Loucy (cell line): ENCODE results near the gene SLC38A10.

Source experiments
- H2AFZ ChIP-seq: fragments of 200-600 bp; sonication (generic); 2 replicates; pipeline ENCODE4 v1.6.0; 2016; ENCODE audit warnings: antibody characterized with exemption, mild to moderate bottlenecking, low read length, moderate library complexity
- H3F3A ChIP-seq: fragments of 200-600 bp; 2 replicates; pipeline ENCODE4 v1.6.0; 2016; ENCODE audit warnings: antibody characterized with exemption, low read depth, mild to moderate bottlenecking
- H3K27me3 ChIP-seq: fragments of 200-600 bp; sonication (generic); 2 replicates; pipeline ENCODE4 v1.6.1; 2014; ENCODE audit warnings: low read length, mild to moderate bottlenecking; ENCODE audit not compliant: insufficient read depth, poor library complexity, severe bottlenecking
- H3K36me3 ChIP-seq: fragments of 200-600 bp; sonication (generic); 2 replicates; pipeline ENCODE4 v1.6.1; 2016; ENCODE audit warnings: low read length; ENCODE audit not compliant: insufficient read depth
- H3K4me1 ChIP-seq: fragments of 200-600 bp; sonication (generic); 2 replicates; pipeline ENCODE4 v1.5.1; 2014; ENCODE audit warnings: low read length, mild to moderate bottlenecking; ENCODE audit not compliant: insufficient read depth, poor library complexity, severe bottlenecking
- H3K4me2 ChIP-seq: fragments of 200-600 bp; sonication (generic); 2 replicates; pipeline ENCODE4 v1.6.0; 2014; ENCODE audit warnings: antibody characterized with exemption, low read length, low read depth, mild to moderate bottlenecking; ENCODE audit not compliant: poor library complexity, severe bottlenecking
- H3K4me3 ChIP-seq: fragments of 200-600 bp; sonication (generic); 2 replicates; pipeline ENCODE4 v1.5.1; 2014; ENCODE audit warnings: low read length, mild to moderate bottlenecking, mixed read lengths; ENCODE audit not compliant: poor library complexity, severe bottlenecking
- H3K79me2 ChIP-seq: fragments of 200-600 bp; sonication (generic); 2 replicates; pipeline ENCODE4 v1.6.1; 2014; ENCODE audit warnings: low read length; ENCODE audit not compliant: insufficient read depth
- H3K9ac ChIP-seq: fragments of 200-600 bp; sonication (generic); 2 replicates; pipeline ENCODE4 v1.6.0; 2014; ENCODE audit warnings: mild to moderate bottlenecking, low read depth, low read length, moderate library complexity; ENCODE audit not compliant: poor library complexity, severe bottlenecking
- H3K9me2 ChIP-seq: fragments of 200-600 bp; sonication (generic); replicated peaks from 2 replicates; pipeline ENCODE4 v1.6.1; 2016; ENCODE audit warnings: low read depth, low read length, mixed read lengths
- H3K9me3 ChIP-seq: fragments of 200-600 bp; sonication (generic); 2 replicates; pipeline ENCODE4 v1.6.1; 2014; ENCODE audit warnings: mild to moderate bottlenecking, antibody characterized with exemption, low read length, low read depth; ENCODE audit not compliant: insufficient read depth
- H4K20me1 ChIP-seq: fragments of 200-600 bp; sonication (generic); 2 replicates; pipeline ENCODE4 v1.6.0; 2014; ENCODE audit warnings: antibody characterized with exemption, low read length, mild to moderate bottlenecking; ENCODE audit not compliant: insufficient read depth, poor library complexity, severe bottlenecking
- EZH2phosphoT487 ChIP-seq: fragments of 200-600 bp; IDR thresholded peaks from 2 replicates; pipeline ENCODE4 v1.6.1; 2018; ENCODE audit warnings: antibody characterized with exemption, mild to moderate bottlenecking, moderate library complexity, borderline replicate concordance
- TF ChIP-seq, protein P1 (sequence below): fragments of 200-600 bp; sonication (generic); conservative IDR thresholded peaks from 2 replicates; pipeline ENCODE4 v1.5.1; 2014; ENCODE audit warnings: mild to moderate bottlenecking, antibody characterized with exemption, low read length

The SLC38A10 gene

GRCh38 chr17:81245024-81245664 is 50.0 kb downstream of the SLC38A10 start:
- peaks cover 18% of the 10 kb centered on the region for H3K79me2 ChIP-seq
- peaks cover 8% of the 10 kb centered on the region; the same call in 1 of the 2 replicates for H3K36me3 ChIP-seq
- peaks cover 16% of the 10 kb centered on the region for H4K20me1 ChIP-seq
- H3F3A ChIP-seq = no peaks in the 10 kb centered on the region
- H3K4me2 ChIP-seq = no peak overlapping the region
- no peak overlapping the region for H3K9ac ChIP-seq
- no peak overlapping the region for H3K4me3 ChIP-seq
- H3K4me1 ChIP-seq = peaks cover 14% of the 10 kb centered on the region
- TF ChIP-seq EZH2phosphoT487 = no peak
- TF ChIP-seq, protein P1, sequence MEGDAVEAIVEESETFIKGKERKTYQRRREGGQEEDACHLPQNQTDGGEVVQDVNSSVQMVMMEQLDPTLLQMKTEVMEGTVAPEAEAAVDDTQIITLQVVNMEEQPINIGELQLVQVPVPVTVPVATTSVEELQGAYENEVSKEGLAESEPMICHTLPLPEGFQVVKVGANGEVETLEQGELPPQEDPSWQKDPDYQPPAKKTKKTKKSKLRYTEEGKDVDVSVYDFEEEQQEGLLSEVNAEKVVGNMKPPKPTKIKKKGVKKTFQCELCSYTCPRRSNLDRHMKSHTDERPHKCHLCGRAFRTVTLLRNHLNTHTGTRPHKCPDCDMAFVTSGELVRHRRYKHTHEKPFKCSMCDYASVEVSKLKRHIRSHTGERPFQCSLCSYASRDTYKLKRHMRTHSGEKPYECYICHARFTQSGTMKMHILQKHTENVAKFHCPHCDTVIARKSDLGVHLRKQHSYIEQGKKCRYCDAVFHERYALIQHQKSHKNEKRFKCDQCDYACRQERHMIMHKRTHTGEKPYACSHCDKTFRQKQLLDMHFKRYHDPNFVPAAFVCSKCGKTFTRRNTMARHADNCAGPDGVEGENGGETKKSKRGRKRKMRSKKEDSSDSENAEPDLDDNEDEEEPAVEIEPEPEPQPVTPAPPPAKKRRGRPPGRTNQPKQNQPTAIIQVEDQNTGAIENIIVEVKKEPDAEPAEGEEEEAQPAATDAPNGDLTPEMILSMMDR = no peak
- no peaks in the 10 kb centered on the region for H3K9me2 ChIP-seq
- H2AFZ ChIP-seq = no peak overlapping the region
- H3K9me3 ChIP-seq = no peaks in the 10 kb centered on the region
- no peaks in the 10 kb centered on the region for H3K27me3 ChIP-seq

- Histone ChIP-seq H2AFZ (no peak overlapping the region), H3K9me2 (no peaks in the 10 kb centered on the region), H4K20me1 (peaks cover 16% of the 10 kb centered on the region), H3K79me2 (peaks cover 24% of the 10 kb centered on the region), H3K36me3 (peaks cover 1% of the 10 kb centered on the region; the same call in 1 of the 2 replicates), H3K9ac (no peak overlapping the region), H3K4me2 (no peak overlapping the region), H3K4me1 (peaks cover 17% of the 10 kb centered on the region), H3F3A (no peaks in the 10 kb centered on the region), H3K9me3 (no peaks in the 10 kb centered on the region), H3K4me3 (no peak overlapping the region), H3K27me3 (no peaks in the 10 kb centered on the region)
- TF ChIP-seq, protein P1 = no peak
- no peak for TF ChIP-seq EZH2phosphoT487
Measured at GRCh38 chr17:81244358-81245023, 50.6 kb downstream of the SLC38A10 start.

DNA sequence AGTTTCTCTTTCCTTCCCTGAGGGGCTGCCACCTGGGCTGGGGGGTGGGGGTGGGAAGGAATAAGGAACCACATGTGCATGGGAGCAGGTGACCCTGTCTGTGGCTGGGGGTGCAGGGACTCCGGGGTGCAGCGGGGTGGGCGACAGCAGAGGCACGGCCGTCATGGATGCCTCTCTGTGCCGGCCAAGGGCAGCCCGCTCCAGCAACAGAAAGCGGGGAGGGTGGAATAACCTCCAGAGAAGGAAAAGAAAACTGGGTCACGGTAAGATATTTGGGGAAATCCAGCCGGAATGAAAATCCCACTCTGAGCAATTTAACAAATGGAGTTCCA is 51.8 kb downstream of the SLC38A10 start:
- Histone ChIP-seq H3K27me3 (no peaks in the 10 kb centered on the region), H3K4me3 (no peak overlapping the region), H3F3A (no peaks in the 10 kb centered on the region), H3K4me2 (no peak overlapping the region), H3K36me3 (no peaks in the 10 kb centered on the region; the same call in 1 of the 2 replicates), H3K9ac (no peak overlapping the region), H3K9me3 (no peaks in the 10 kb centered on the region), H3K9me2 (no peaks in the 10 kb centered on the region), H4K20me1 (peaks cover 16% of the 10 kb centered on the region), H2AFZ (no peak overlapping the region), H3K79me2 (peaks cover 30% of the 10 kb centered on the region), H3K4me1 (peaks cover 17% of the 10 kb centered on the region)
- no peak for TF ChIP-seq EZH2phosphoT487
- TF ChIP-seq, protein P1 = no peak
